ENCODE data around the gene HEPACAM2. TPM values are rescaled to one million over a fixed set of nuclear protein-coding genes. Genes with fewer than 3 reads are reported as not detected.

HEPACAM2 gene
- total and polyA plus RNA-seq, 10 donors = 0.06 to 2.4 (median 0.28) TPM; not detected in 7

DNA sequence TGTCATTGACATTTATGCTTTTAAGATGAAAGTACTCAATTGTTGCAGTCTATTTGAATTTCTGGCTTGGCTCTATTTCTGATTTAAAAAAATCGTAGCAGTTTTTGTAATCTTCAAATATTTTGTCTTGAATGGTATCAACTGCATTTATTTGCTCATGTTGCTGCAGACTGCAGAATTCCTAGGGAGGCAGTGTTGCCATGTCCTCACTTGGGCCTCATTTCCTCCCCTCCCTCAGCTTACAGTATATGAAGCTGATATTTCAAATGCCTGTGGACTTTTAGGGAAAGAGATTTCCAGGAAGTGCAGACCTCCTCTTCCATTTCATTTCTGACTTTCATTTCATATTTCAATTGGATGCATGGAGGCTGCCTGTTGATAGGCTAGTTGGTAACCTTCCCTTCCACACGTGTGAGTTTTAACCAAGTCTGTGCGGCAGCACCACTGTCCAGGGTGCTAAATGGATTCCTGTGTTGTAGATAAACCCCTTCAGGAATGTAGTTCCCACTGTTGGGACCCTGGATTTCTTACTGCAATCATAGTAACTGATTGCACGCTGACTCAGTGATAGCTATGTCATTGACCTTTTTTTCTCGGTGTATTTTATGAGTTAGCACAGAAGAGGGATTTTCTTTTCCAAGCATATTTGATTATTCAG is 23.4 kb upstream of the HEPACAM2 start:
- no peaks in the 10 kb centered on the region for H3K27me3 ChIP-seq (replicated peaks in 1 of 7)
- 85 to 93% (median 91%) methylated on average over 5 of the region's 5 CpGs for WGBS, 5 donors
- intact Hi-C loops (cut with DNase I; ENCODE audit: low total_unique reads) = loop anchor here (10.0 kb wide), 1 partner anchor 305 kb away; no protein-coding TSS in a partner anchor
- H3K4me3 ChIP-seq = no peak overlapping the region
- no peak overlapping the region for H3K27ac ChIP-seq
- no peaks in the 10 kb centered on the region for H3K9me3 ChIP-seq
- H3K4me1 ChIP-seq = peaks cover 0 to 13% (median 0%) of the 10 kb centered on the region in 6 donors
- DNase-seq = no peak
- TF ChIP-seq, protein P1, sequence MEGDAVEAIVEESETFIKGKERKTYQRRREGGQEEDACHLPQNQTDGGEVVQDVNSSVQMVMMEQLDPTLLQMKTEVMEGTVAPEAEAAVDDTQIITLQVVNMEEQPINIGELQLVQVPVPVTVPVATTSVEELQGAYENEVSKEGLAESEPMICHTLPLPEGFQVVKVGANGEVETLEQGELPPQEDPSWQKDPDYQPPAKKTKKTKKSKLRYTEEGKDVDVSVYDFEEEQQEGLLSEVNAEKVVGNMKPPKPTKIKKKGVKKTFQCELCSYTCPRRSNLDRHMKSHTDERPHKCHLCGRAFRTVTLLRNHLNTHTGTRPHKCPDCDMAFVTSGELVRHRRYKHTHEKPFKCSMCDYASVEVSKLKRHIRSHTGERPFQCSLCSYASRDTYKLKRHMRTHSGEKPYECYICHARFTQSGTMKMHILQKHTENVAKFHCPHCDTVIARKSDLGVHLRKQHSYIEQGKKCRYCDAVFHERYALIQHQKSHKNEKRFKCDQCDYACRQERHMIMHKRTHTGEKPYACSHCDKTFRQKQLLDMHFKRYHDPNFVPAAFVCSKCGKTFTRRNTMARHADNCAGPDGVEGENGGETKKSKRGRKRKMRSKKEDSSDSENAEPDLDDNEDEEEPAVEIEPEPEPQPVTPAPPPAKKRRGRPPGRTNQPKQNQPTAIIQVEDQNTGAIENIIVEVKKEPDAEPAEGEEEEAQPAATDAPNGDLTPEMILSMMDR (IDR thresholded peaks at IDR 0.05 in 8 of 11, conservative IDR thresholded peaks at IDR 0.05 in 3 of 11) = no peak
- no peak for TF ChIP-seq POLR2AphosphoS5 (IDR thresholded peaks at IDR 0.05)
- no peak for TF ChIP-seq POLR2A (IDR thresholded peaks at IDR 0.05)
- H3K36me3 ChIP-seq = peaks cover 0 to 18% (median 5%) of the 10 kb centered on the region in 6 donors

DNA sequence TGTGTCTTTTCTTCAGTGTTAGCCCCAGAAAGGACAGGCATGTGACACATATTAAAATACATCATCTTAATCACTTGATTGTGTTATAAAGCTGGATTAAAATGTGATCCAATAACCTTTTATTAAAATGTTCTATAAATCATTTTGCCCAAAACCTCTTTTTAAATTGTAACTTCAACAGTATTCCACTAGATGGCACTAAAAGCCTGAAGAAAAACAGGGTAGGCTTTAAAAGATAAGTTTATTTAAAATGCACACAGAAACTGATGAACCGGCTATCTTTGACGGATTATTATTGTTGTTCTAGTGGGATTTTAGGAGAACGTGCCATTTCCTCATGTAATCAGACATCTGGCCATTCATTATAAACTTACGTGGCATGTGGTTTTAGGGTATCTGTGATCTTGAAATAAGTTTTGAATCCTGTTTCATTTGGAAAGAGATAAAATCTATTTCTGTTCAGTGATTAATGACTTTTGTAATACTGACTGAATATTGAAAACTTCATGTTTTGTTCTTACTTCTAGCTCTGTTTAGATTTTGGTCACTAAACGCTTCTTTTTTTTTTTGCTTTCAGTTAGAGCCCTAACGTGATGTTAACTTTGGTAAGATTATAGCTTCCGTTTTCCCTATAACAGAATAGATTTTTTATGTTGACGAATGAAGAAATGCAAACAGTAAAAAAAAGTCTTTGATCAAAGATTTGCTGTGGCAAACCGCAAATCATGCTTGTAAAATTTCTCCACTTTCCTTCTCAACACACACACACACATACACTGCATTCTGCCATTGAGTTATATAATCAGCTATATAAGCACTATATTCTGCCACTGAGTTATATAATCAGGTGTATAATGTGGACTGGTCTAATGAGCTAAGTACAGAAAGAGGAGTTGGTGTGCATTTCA is 19.5 kb upstream of the HEPACAM2 start:
- 48 to 62% (median 56%) methylated on average over 9 of the region's 9 CpGs for WGBS, 5 donors
- Histone ChIP-seq H3K36me3 (peaks cover 0 to 14% (median 2%) of the 10 kb centered on the region in 6 donors), H3K27ac (no peak overlapping the region), H3K9me3 (no peaks in the 10 kb centered on the region), H3K4me3 (peak overlapping the region in 1 of 8 donors; percentile 46), H3K4me1 (peaks cover 0 to 13% (median 0%) of the 10 kb centered on the region in 6 donors), H3K27me3 (replicated peaks in 1 of 7) (no peaks in the 10 kb centered on the region)
- no peak for TF ChIP-seq POLR2AphosphoS5 (IDR thresholded peaks at IDR 0.05)
- TF ChIP-seq, protein P1 (IDR thresholded peaks at IDR 0.05 in 8 of 11, conservative IDR thresholded peaks at IDR 0.05 in 3 of 11) = peak in 10 of 11 experiments; percentile 25 to 68 (median 59)
- no peak for TF ChIP-seq POLR2A (IDR thresholded peaks at IDR 0.05)
- intact Hi-C loops (cut with DNase I; ENCODE audit: low total_unique reads) = loop anchor here (10.0 kb wide), 1 partner anchor 309 kb away; no protein-coding TSS in a partner anchor
- no peak for DNase-seq

GRCh38 chr7:93242106-93242505 is 15.8 kb upstream of the HEPACAM2 start:
- Histone ChIP-seq H3K27me3 (replicated peaks in 1 of 7) (no peaks in the 10 kb centered on the region), H3K4me3 (no peak overlapping the region), H3K4me1 (peaks cover 0 to 23% (median 0%) of the 10 kb centered on the region in 6 donors), H3K36me3 (peaks cover 0 to 25% (median 2%) of the 10 kb centered on the region in 6 donors), H3K9me3 (no peaks in the 10 kb centered on the region), H3K27ac (no peak overlapping the region)
- intact Hi-C loops (cut with DNase I; ENCODE audit: low total_unique reads) = loop anchor here (10.0 kb wide), 1 partner anchor 313 kb away; no protein-coding TSS in a partner anchor
- 87 to 95% (median 93%) methylated on average over 3 of the region's 3 CpGs for WGBS, 5 donors
- no peak for DNase-seq
- TF ChIP-seq POLR2A (IDR thresholded peaks at IDR 0.05) = no peak
- no peak for TF ChIP-seq POLR2AphosphoS5 (IDR thresholded peaks at IDR 0.05)
- TF ChIP-seq, protein P1 (IDR thresholded peaks at IDR 0.05 in 8 of 11, conservative IDR thresholded peaks at IDR 0.05 in 3 of 11) = no peak

Data from spleen (tissue), 11 donors.